WTC11 (cell line): ENCODE results near the gene GLT8D2. TPM values are rescaled to one million over a fixed set of nuclear protein-coding genes. Genes with fewer than 3 reads are reported as not detected.

Experiments
- ATAC-seq: fragments of 200-7000 bp; cut with Tn5 transposase; 2 replicates; pipeline ENCODE4 v1.10.0; 2021; ENCODE audit warnings: mild to moderate bottlenecking, moderate library complexity
- CTCF ChIA-PET: fragments of 300-600 bp; sonication (Branson Sonifier 250); formaldehyde crosslinking; loops from one replicate; lab custom pipeline; 2021; ENCODE audit warnings: antibody characterized with exemption; lab: Charles Lee
- POLR2A ChIA-PET: fragments of 350-600 bp; sonication (Branson Sonifier 250); formaldehyde crosslinking; loops from one replicate; lab custom pipeline; 2021; ENCODE audit warnings: antibody characterized with exemption; lab: Charles Lee
- DNase-seq: peaks from one replicate; pipeline ENCODE4 v3.0.0; 2021; ENCODE audit warnings: low spot score
- H3K27ac Mint-ChIP-seq: 2 replicates; pipeline ENCODE4 v1.8.0; 2021; ENCODE audit warnings: mixed read lengths
- H3K27me3 Mint-ChIP-seq: 2 replicates; pipeline ENCODE4 v1.8.0; 2021; ENCODE audit warnings: low read depth, mild to moderate bottlenecking, moderate library complexity, mixed read lengths
- H3K36me3 Mint-ChIP-seq: 2 replicates; pipeline ENCODE4 v1.8.0; 2021; ENCODE audit warnings: mixed read lengths
- H3K4me1 Mint-ChIP-seq: 2 replicates; pipeline ENCODE4 v1.8.0; 2022; ENCODE audit warnings: mixed read lengths
- H3K4me3 Mint-ChIP-seq: 2 replicates; pipeline ENCODE4 v1.8.0; 2021; ENCODE audit warnings: mild to moderate bottlenecking, moderate library complexity, mixed read lengths
- H3K9me3 Mint-ChIP-seq: 2 replicates; pipeline ENCODE4 v1.8.0; 2021; ENCODE audit warnings: mixed read lengths
- CBFB ChIP-seq: sonication (generic); formaldehyde crosslinking; IDR thresholded peaks from 2 replicates; pipeline ENCODE4 v1.8.1; 2022; ENCODE audit warnings: mild to moderate bottlenecking, low read depth, missing genetic modification reagents
- ELF4 ChIP-seq: sonication (generic); formaldehyde crosslinking; IDR thresholded peaks from 2 replicates; pipeline ENCODE4 v1.8.1; 2022; ENCODE audit warnings: low read depth, mild to moderate bottlenecking, moderate library complexity, missing genetic modification reagents
- ESRRA ChIP-seq: sonication (generic); formaldehyde crosslinking; IDR thresholded peaks from 2 replicates; pipeline ENCODE4 v1.8.1; 2022; ENCODE audit warnings: mild to moderate bottlenecking, missing genetic modification reagents, borderline replicate concordance
- ETV6 ChIP-seq: sonication (generic); formaldehyde crosslinking; IDR thresholded peaks from 2 replicates; pipeline ENCODE4 v1.8.1; 2022; ENCODE audit warnings: mild to moderate bottlenecking, missing genetic modification reagents
- FOXJ3 ChIP-seq: sonication (generic); formaldehyde crosslinking; IDR thresholded peaks from 2 replicates; pipeline ENCODE4 v1.9.0; 2021; ENCODE audit warnings: missing genetic modification reagents, mild to moderate bottlenecking, borderline replicate concordance
- FOXK1 ChIP-seq: sonication (generic); formaldehyde crosslinking; IDR thresholded peaks from 2 replicates; pipeline ENCODE4 v1.8.0; 2022; ENCODE audit warnings: mild to moderate bottlenecking, moderate library complexity, missing genetic modification reagents
- GRHL2 ChIP-seq: fragments of 250-450 bp; sonication (Bioruptor Pico); IDR thresholded peaks from 2 replicates; pipeline ENCODE4 v1.8.0; 2022; ENCODE audit warnings: mild to moderate bottlenecking, moderate library complexity; ENCODE audit not compliant: insufficient replicate concordance, severe bottlenecking
- HMGA2 ChIP-seq: fragments of 250-450 bp; sonication (Bioruptor Pico); IDR thresholded peaks from 2 replicates; pipeline ENCODE4 v1.4.0; 2021; ENCODE audit warnings: mild to moderate bottlenecking, moderate library complexity
- JUN ChIP-seq: sonication (generic); formaldehyde crosslinking; IDR thresholded peaks from 2 replicates; pipeline ENCODE4 v1.8.0; 2023; ENCODE audit warnings: mild to moderate bottlenecking, missing genetic modification reagents
- NFYB ChIP-seq: sonication (generic); formaldehyde crosslinking; conservative IDR thresholded peaks from 2 replicates; pipeline ENCODE4 v1.8.0; 2022; ENCODE audit warnings: low read depth, missing genetic modification reagents
- NR2C2 ChIP-seq: sonication (generic); formaldehyde crosslinking; IDR thresholded peaks from 2 replicates; pipeline ENCODE4 v1.8.0; 2022; ENCODE audit warnings: mild to moderate bottlenecking, missing genetic modification reagents
- OVOL2 ChIP-seq: fragments of 250-450 bp; sonication (Bioruptor Pico); IDR thresholded peaks from 2 replicates; pipeline ENCODE4 v1.9.0; 2021; ENCODE audit warnings: mild to moderate bottlenecking, borderline replicate concordance
- PRRX2 ChIP-seq: fragments of 250-450 bp; sonication (Bioruptor Pico); IDR thresholded peaks from 2 replicates; pipeline ENCODE4 v1.8.0; 2021; ENCODE audit warnings: mild to moderate bottlenecking
- TEAD1 ChIP-seq: sonication (generic); formaldehyde crosslinking; IDR thresholded peaks from 2 replicates; pipeline ENCODE4 v1.8.0; 2022; ENCODE audit warnings: mild to moderate bottlenecking, missing genetic modification reagents
- USF1 ChIP-seq: sonication (generic); formaldehyde crosslinking; IDR thresholded peaks from 2 replicates; pipeline ENCODE4 v1.8.0; 2022; ENCODE audit warnings: mild to moderate bottlenecking, missing genetic modification reagents
- ZNF263 ChIP-seq: sonication (generic); formaldehyde crosslinking; IDR thresholded peaks from 2 replicates; pipeline ENCODE4 v1.8.1; 2022; ENCODE audit warnings: low read depth, mild to moderate bottlenecking, moderate library complexity, missing genetic modification reagents
- ZNF396 ChIP-seq: fragments of 250-450 bp; sonication (Bioruptor Pico); IDR thresholded peaks from 2 replicates; pipeline ENCODE4 v1.8.0; 2021; ENCODE audit warnings: mild to moderate bottlenecking, moderate library complexity, borderline replicate concordance
- ZNF425 ChIP-seq: fragments of 250-450 bp; sonication (Bioruptor Pico); conservative IDR thresholded peaks from 2 replicates; pipeline ENCODE4 v1.9.0; 2021; ENCODE audit warnings: mild to moderate bottlenecking
- ZNF671 ChIP-seq: fragments of 250-450 bp; sonication (Bioruptor Pico); IDR thresholded peaks from 2 replicates; pipeline ENCODE4 v1.8.0; 2021; ENCODE audit warnings: mild to moderate bottlenecking
- total RNA-seq: library from RNA; stranded (reverse); gene quantifications from 3 replicates; pipeline ENCODE4 v1.2.3, GENCODE V29; 2021
- TF ChIP-seq, protein P1 (sequence below): fragments of 250-450 bp; sonication (Bioruptor Pico); IDR thresholded peaks from 2 replicates; pipeline ENCODE4 v1.9.0; 2021; ENCODE audit warnings: mild to moderate bottlenecking, borderline replicate concordance
- TF ChIP-seq, protein P2 (sequence below): sonication (generic); formaldehyde crosslinking; IDR thresholded peaks from 2 replicates; pipeline ENCODE4 v1.8.1; 2022; ENCODE audit warnings: mild to moderate bottlenecking, moderate library complexity, missing genetic modification reagents
- TF ChIP-seq, protein P3 (sequence below): sonication (generic); formaldehyde crosslinking; IDR thresholded peaks from 2 replicates; pipeline ENCODE4 v1.8.1; 2023; ENCODE audit warnings: mild to moderate bottlenecking, missing genetic modification reagents

The GLT8D2 gene
- total RNA-seq, 1 experiment from 2014 or later, result 4.5 TPM

DNA sequence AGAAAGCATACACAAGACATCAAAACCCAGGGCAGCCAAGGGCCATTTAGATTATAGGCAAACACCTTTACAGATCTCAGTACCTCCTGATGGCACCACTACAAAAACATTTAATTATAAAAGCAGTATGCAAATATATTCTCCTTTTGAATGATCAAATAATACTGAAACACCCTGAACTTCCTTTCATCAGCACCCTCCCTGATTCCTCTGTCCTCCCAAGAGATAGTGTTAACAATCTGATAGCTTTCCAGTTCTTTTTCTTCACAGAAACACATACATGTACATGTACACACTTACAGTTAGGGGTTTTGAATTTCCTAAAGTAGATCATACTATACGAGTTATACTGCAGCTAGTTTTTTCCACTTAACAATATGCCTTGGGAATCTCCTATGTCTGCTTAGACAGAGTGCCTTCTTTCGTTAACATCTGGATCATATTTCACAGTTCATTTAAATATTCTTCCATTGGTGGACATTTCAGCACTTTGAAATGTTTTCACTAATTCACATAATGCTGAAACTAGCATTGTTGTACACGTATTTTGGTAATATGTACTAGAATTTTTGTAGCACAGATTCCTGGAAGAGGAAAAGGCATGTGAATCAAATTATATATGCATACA is 49.1 kb downstream of the GLT8D2 start:
- Mint-ChIP-seq H3K4me1 (0 out of 2 replicates have a peak, but pooled peaks cover 3% of the 10 kb centered on the region), H3K4me3 (no peak overlapping the region), H3K9me3 (no peaks in the 10 kb centered on the region), H3K27me3 (no peaks in the 10 kb centered on the region; the same call in none of the 2 replicates), H3K27ac (no peak overlapping the region), H3K36me3 (no peaks in the 10 kb centered on the region)
- DNase-seq, result no peak
- no peak for ATAC-seq
- POLR2A ChIA-PET, result no interaction called here
- CTCF ChIA-PET, result no interaction called here
- TF ChIP-seq USF1 (CRISPR knock-in tag) (no peak), PRRX2 (CRISPR knock-in tag) (no peak), CBFB (CRISPR knock-in tag) (no peak), ELF4 (no peak), JUN (CRISPR knock-in tag) (no peak), ZNF425 (no peak), GRHL2 (CRISPR knock-in tag) (no peak), FOXK1 (no peak), ZNF671 (CRISPR knock-in tag) (no peak), TEAD1 (CRISPR knock-in tag) (no peak), NR2C2 (CRISPR knock-in tag) (no peak)
- TF ChIP-seq, protein P1, sequence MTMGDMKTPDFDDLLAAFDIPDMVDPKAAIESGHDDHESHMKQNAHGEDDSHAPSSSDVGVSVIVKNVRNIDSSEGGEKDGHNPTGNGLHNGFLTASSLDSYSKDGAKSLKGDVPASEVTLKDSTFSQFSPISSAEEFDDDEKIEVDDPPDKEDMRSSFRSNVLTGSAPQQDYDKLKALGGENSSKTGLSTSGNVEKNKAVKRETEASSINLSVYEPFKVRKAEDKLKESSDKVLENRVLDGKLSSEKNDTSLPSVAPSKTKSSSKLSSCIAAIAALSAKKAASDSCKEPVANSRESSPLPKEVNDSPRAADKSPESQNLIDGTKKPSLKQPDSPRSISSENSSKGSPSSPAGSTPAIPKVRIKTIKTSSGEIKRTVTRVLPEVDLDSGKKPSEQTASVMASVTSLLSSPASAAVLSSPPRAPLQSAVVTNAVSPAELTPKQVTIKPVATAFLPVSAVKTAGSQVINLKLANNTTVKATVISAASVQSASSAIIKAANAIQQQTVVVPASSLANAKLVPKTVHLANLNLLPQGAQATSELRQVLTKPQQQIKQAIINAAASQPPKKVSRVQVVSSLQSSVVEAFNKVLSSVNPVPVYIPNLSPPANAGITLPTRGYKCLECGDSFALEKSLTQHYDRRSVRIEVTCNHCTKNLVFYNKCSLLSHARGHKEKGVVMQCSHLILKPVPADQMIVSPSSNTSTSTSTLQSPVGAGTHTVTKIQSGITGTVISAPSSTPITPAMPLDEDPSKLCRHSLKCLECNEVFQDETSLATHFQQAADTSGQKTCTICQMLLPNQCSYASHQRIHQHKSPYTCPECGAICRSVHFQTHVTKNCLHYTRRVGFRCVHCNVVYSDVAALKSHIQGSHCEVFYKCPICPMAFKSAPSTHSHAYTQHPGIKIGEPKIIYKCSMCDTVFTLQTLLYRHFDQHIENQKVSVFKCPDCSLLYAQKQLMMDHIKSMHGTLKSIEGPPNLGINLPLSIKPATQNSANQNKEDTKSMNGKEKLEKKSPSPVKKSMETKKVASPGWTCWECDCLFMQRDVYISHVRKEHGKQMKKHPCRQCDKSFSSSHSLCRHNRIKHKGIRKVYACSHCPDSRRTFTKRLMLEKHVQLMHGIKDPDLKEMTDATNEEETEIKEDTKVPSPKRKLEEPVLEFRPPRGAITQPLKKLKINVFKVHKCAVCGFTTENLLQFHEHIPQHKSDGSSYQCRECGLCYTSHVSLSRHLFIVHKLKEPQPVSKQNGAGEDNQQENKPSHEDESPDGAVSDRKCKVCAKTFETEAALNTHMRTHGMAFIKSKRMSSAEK (CRISPR knock-in tag), result no peak
- TF ChIP-seq, protein P2, sequence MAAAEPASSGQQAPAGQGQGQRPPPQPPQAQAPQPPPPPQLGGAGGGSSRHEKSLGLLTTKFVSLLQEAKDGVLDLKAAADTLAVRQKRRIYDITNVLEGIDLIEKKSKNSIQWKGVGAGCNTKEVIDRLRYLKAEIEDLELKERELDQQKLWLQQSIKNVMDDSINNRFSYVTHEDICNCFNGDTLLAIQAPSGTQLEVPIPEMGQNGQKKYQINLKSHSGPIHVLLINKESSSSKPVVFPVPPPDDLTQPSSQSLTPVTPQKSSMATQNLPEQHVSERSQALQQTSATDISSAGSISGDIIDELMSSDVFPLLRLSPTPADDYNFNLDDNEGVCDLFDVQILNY (CRISPR knock-in tag), result no peak

DNA sequence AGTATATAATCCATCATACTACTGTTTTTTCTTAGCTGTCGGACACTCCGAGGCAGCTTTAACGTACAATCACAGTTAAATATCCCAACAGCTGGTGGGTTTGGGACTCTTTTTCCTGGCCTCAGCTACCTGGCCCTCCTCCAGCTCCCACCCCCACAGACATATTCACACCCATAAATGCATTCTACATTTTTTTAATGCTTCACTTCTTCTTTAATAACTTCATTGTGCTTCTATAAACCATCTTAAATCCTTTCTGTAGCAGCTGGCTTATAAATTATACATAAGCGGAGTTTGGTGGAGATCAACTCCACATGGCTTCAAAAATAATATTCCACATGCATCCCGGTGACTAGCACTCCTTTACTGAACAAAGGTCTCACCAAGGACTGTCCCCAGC is 51.0 kb downstream of the GLT8D2 start:
- CTCF ChIA-PET, result no interaction called here
- DNase-seq, result no peak
- TF ChIP-seq ZNF263, result no peak
- TF ChIP-seq, protein P3, sequence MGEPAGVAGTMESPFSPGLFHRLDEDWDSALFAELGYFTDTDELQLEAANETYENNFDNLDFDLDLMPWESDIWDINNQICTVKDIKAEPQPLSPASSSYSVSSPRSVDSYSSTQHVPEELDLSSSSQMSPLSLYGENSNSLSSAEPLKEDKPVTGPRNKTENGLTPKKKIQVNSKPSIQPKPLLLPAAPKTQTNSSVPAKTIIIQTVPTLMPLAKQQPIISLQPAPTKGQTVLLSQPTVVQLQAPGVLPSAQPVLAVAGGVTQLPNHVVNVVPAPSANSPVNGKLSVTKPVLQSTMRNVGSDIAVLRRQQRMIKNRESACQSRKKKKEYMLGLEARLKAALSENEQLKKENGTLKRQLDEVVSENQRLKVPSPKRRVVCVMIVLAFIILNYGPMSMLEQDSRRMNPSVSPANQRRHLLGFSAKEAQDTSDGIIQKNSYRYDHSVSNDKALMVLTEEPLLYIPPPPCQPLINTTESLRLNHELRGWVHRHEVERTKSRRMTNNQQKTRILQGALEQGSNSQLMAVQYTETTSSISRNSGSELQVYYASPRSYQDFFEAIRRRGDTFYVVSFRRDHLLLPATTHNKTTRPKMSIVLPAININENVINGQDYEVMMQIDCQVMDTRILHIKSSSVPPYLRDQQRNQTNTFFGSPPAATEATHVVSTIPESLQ, result no peak
- no peak for TF ChIP-seq HMGA2
- TF ChIP-seq ZNF396 (CRISPR knock-in tag), result no peak
- no peak for TF ChIP-seq ESRRA (CRISPR knock-in tag)
- no peak for TF ChIP-seq NFYB (CRISPR knock-in tag)
- TF ChIP-seq ETV6, result no peak
- no peak for TF ChIP-seq OVOL2
- TF ChIP-seq FOXJ3 (CRISPR knock-in tag), result no peak
- Mint-ChIP-seq H3K36me3 (no peaks in the 10 kb centered on the region), H3K27me3 (no peaks in the 10 kb centered on the region; the same call in none of the 2 replicates), H3K4me1 (0 out of 2 replicates have a peak, but pooled peaks cover 3% of the 10 kb centered on the region), H3K9me3 (no peaks in the 10 kb centered on the region), H3K4me3 (no peak overlapping the region), H3K27ac (no peak overlapping the region)
- no peak for ATAC-seq
- POLR2A ChIA-PET, result no interaction called here
